K562 (cell line): Measurements from ENCODE around the gene HSD17B12. TPM values are rescaled to one million over a fixed set of nuclear protein-coding genes. Genes with fewer than 3 reads are reported as not detected.

Experiments used
- AFF4 ChIP-seq: sonication (generic); formaldehyde crosslinking; IDR thresholded peaks from 2 replicates; pipeline ENCODE4 v1.8.0; 2023; ENCODE audit warnings: mild to moderate bottlenecking, missing genetic modification reagents
- CBX3 ChIP-seq, 2 experiments: IDR thresholded peaks; 1 replicate in 1 of 2; 2 replicates in 1 of 2; pipeline ENCODE4 v1.6.1; 2012; ENCODE audit warnings: inconsistent platforms in 2 of 2, low read length in 2 of 2, borderline replicate concordance in 1 of 2, control low read depth in 1 of 2
- E2F5 ChIP-seq: sonication (generic); formaldehyde crosslinking; IDR thresholded peaks from 2 replicates; pipeline ENCODE4 v1.8.0; 2022; ENCODE audit warnings: mild to moderate bottlenecking, missing genetic modification reagents
- GMEB1 ChIP-seq: fragments of 250-450 bp; sonication (Bioruptor Pico); IDR thresholded peaks from 2 replicates; pipeline ENCODE4 v1.4.0; 2020; ENCODE audit warnings: mild to moderate bottlenecking
- HMGN3 ChIP-seq: IDR thresholded peaks from 2 replicates; pipeline ENCODE4 v1.6.1; 2011; ENCODE audit warnings: borderline replicate concordance, low read depth, mild to moderate bottlenecking, mixed read lengths, low read length; ENCODE audit not compliant: insufficient read length; ENCODE audit errors: extremely low read depth
- POLR2H ChIP-seq: IDR thresholded peaks from 2 replicates; pipeline ENCODE4 v1.6.1; 2016; ENCODE audit warnings: missing genetic modification characterization, low read depth, mild to moderate bottlenecking, control low read depth, missing compliant biosample characterization, moderate library complexity
- SMARCA4 ChIP-seq: fragments of 450-650 bp; IDR thresholded peaks from 2 replicates; pipeline ENCODE4 v1.6.1; 2016
- polyA plus RNA-seq, 8 experiments: library from polyadenylated mRNA; depleted of rRNA in 4 of 8; stranded (reverse) in 5 of 8; unstranded in 3 of 8; fragments of >200 nt; fragmentation: Nextera tagmentation in 2 of 8; fragmentation: Illumina TruSeq in 1 of 8; extraction: Ambion mirVana in 2 of 8; extraction: Trizol in 1 of 8; gene quantifications; 2 replicates each; pipeline versions ENCODE4 v1.2.1 to v1.2.3, GENCODE V29; 2011 to 2014; ENCODE audit warnings: inconsistent platforms in 1 of 8, missing spikeins in 1 of 8
- total RNA-seq, 7 experiments: library from RNA; depleted of rRNA in 6 of 7; stranded (reverse); fragments of >200 nt in 6 of 7; fragmentation: Illumina TruSeq in 2 of 7; extraction: Trizol in 2 of 7; gene quantifications; 2 replicates each; pipeline versions ENCODE4 v1.2.1 to v1.2.3, GENCODE V29; 2011 to 2021; ENCODE audit warnings: low replicate concordance in 1 of 7
- TF ChIP-seq, protein P1 (sequence below): fragments of 450-650 bp; IDR thresholded peaks from 2 replicates; pipeline ENCODE4 v1.6.1; 2016; ENCODE audit warnings: low read depth
- TF ChIP-seq, protein P2 (sequence below): sonication (generic); formaldehyde crosslinking; IDR thresholded peaks from 2 replicates; pipeline ENCODE4 v1.8.1; 2023; ENCODE audit warnings: mild to moderate bottlenecking, missing genetic modification reagents, moderate library complexity

Gene HSD17B12
- total and polyA plus RNA-seq, 9 of the 15 experiments (the other 6 are each of a cell fraction or from before 2014, with no cell fraction given) = 9.1 to 34.5 (median 23.3) TPM

DNA sequence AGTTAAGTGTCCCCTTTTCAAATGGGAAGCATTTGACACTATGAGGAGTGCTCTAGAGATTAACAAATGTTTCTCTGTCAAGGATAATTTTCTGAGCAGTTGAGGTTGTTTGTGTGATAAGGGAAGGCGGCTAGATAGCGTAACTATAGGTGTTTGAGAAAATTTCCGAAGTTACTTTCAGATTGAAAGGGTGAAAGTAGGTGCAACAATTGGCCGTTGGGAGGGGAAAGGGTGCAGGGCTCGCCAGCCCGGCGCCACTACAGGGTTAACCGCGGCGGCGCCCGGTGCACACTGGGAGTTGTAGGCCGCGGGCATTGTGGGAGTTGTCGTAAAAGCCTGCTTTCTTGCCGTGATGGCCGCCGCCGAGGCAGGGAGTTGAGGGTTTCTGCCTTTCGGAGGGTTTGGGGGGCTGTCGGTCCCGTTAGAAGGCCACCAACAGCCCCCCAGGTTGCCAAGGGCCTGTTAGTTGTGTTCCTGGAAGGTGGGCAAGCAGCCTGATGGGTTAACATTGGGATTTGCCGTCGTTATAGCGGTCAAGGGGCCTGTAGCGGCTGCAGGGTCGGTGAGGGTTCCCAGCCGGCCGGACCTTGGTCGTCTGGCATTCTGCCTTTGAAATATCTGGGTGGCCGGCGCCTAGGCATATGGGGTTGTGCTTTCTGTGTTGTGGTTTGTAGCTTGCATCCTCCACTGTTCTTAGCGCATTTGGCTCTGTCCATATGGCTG lies 36.5 kb upstream of the HSD17B12 start (continued):
- TF ChIP-seq, protein P1, sequence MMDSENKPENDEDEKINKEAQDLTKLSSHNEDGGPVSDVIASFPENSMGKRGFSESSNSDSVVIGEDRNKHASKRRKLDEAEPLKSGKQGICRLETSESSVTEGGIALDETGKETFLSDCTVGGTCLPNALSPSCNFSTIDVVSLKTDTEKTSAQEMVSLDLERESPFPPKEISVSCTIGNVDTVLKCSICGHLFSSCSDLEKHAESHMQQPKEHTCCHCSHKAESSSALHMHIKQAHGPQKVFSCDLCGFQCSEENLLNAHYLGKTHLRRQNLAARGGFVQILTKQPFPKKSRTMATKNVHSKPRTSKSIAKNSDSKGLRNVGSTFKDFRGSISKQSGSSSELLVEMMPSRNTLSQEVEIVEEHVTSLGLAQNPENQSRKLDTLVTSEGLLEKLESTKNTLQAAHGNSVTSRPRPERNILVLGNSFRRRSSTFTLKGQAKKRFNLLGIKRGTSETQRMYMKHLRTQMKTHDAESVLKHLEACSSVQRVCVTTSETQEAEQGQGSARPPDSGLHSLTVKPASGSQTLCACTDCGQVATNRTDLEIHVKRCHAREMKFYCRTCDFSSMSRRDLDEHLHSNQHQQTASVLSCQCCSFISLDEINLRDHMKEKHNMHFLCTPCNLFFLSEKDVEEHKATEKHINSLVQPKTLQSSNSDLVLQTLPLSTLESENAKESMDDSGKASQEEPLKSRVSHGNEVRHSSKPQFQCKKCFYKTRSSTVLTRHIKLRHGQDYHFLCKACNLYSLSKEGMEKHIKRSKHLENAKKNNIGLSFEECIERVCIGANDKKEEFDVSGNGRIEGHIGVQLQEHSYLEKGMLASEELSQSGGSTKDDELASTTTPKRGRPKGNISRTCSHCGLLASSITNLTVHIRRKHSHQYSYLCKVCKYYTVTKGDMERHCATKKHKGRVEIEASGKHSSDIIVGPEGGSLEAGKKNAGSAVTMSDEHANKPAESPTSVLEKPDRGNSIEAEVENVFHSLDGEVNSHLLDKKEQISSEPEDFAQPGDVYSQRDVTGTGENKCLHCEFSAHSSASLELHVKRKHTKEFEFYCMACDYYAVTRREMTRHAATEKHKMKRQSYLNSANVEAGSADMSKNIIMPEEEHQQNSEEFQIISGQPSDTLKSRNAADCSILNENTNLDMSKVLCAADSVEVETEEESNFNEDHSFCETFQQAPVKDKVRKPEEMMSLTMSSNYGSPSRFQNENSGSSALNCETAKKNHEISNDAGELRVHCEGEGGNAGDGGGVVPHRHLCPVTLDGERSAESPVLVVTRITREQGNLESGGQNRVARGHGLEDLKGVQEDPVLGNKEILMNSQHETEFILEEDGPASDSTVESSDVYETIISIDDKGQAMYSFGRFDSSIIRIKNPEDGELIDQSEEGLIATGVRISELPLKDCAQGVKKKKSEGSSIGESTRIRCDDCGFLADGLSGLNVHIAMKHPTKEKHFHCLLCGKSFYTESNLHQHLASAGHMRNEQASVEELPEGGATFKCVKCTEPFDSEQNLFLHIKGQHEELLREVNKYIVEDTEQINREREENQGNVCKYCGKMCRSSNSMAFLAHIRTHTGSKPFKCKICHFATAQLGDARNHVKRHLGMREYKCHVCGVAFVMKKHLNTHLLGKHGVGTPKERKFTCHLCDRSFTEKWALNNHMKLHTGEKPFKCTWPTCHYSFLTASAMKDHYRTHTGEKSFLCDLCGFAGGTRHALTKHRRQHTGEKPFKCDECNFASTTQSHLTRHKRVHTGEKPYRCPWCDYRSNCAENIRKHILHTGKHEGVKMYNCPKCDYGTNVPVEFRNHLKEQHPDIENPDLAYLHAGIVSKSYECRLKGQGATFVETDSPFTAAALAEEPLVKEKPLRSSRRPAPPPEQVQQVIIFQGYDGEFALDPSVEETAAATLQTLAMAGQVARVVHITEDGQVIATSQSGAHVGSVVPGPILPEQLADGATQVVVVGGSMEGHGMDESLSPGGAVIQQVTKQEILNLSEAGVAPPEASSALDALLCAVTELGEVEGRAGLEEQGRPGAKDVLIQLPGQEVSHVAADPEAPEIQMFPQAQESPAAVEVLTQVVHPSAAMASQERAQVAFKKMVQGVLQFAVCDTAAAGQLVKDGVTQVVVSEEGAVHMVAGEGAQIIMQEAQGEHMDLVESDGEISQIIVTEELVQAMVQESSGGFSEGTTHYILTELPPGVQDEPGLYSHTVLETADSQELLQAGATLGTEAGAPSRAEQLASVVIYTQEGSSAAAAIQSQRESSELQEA = no peak
- peak; percentile 63 for TF ChIP-seq SMARCA4
- peak; percentile 45; the same call in 1 of the 2 replicates for TF ChIP-seq POLR2H (tag)
- TF ChIP-seq GMEB1 = peak; percentile 62
- TF ChIP-seq E2F5 (CRISPR knock-in tag) = no peak
- peak; percentile 78 for TF ChIP-seq HMGN3
- TF ChIP-seq AFF4 (CRISPR knock-in tag) = no peak
- TF ChIP-seq, protein P2, sequence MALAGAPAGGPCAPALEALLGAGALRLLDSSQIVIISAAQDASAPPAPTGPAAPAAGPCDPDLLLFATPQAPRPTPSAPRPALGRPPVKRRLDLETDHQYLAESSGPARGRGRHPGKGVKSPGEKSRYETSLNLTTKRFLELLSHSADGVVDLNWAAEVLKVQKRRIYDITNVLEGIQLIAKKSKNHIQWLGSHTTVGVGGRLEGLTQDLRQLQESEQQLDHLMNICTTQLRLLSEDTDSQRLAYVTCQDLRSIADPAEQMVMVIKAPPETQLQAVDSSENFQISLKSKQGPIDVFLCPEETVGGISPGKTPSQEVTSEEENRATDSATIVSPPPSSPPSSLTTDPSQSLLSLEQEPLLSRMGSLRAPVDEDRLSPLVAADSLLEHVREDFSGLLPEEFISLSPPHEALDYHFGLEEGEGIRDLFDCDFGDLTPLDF (CRISPR knock-in tag) = peak; percentile 30; the same call in 1 of the 2 replicates
- TF ChIP-seq CBX3 (IDR thresholded peaks at IDR 0.05; ENCODE audit: borderline replicate concordance in 1 of 2, low read length in 2 of 2) = no peak
